Stomach (tissue), 9 donors: ENCODE measurements around the gene LAMP1. TPM values are rescaled to one million over a fixed set of nuclear protein-coding genes. Genes with fewer than 3 reads are reported as not detected.

ENCODE experiments used
- DNase-seq, 2 donors: peaks; one replicate each; pipeline versions ENCODE4 v3.0.0 to v3.0.0-alpha.2; 2013 to 2019
- H3K27ac ChIP-seq, 5 donors: fragments of 200-600 bp in 4 of 5; sonication (generic) in 4 of 5; one replicate each; pipeline ENCODE4 v1.5.1; 2013 to 2019; ENCODE audit warnings: mild to moderate bottlenecking in 1 of 5, moderate library complexity in 1 of 5
- H3K27me3 ChIP-seq, 3 donors: fragments of 200-600 bp; sonication (generic); one replicate each; pipeline ENCODE4 v1.5.1; 2017 to 2019; ENCODE audit warnings: mixed run types in 1 of 3
- H3K36me3 ChIP-seq, 4 donors: fragments of 200-600 bp; sonication (generic); 1 replicate in 3 of 4; 2 replicates in 1 of 4; pipeline ENCODE4 v1.5.1; 2016 to 2019
- H3K4me1 ChIP-seq, 4 donors: fragments of 200-600 bp; sonication (generic); one replicate each; pipeline ENCODE4 v1.5.1; 2016 to 2019
- H3K4me3 ChIP-seq, 4 donors: fragments of 200-600 bp; sonication (generic) in 3 of 4; one replicate each; pipeline ENCODE4 v1.5.1; 2016 to 2019; ENCODE audit warnings: mild to moderate bottlenecking in 1 of 4
- H3K9me3 ChIP-seq, 4 donors: fragments of 200-600 bp; sonication (generic); one replicate each; pipeline ENCODE4 v1.5.1; 2016 to 2019
- EP300 ChIP-seq: sonication (generic); formaldehyde crosslinking; IDR thresholded peaks from one replicate; pipeline ENCODE4 v1.6.1; 2017; ENCODE audit warnings: antibody characterized with exemption
- POLR2A ChIP-seq, 4 donors: fragments of 450-650 bp; IDR thresholded peaks; one replicate each; pipeline ENCODE4 v1.6.1; 2016; ENCODE audit warnings: antibody characterized with exemption in 4 of 4, control low read depth in 2 of 4, mild to moderate bottlenecking in 1 of 4, moderate library complexity in 1 of 4
- POLR2AphosphoS5 ChIP-seq, 3 donors: sonication (generic); formaldehyde crosslinking; IDR thresholded peaks; one replicate each; pipeline ENCODE4 v1.6.1; 2016; ENCODE audit warnings: antibody characterized with exemption in 3 of 3
- WGBS, 5 donors: extraction: QIAGEN DNeasy Blood & Tissue Kit in 3 of 5; methylation state at CpG; one replicate each; pipeline versions ENCODE4 v1.1.5 to v1.1.7; 2013 to 2018; 5-methylcytosine and 5-hydroxymethylcytosine counted together
- intact Hi-C: fragments of 100-400 bp; cut with DNase I; formaldehyde crosslinking; loops from one replicate; pipeline ENCODE4 v1.15.1; 2023; ENCODE audit warnings: low total_unique reads
- polyA plus RNA-seq, 3 donors: library from polyadenylated mRNA; stranded (reverse); fragments of 200-250 nt; gene quantifications; one replicate each; pipeline ENCODE4 v1.2.3, GENCODE V29; 2013
- total RNA-seq, 5 donors: library from RNA; depleted of rRNA; stranded (reverse); fragments of >200 nt; gene quantifications; one replicate each; pipeline versions ENCODE4 v1.1.0 to v1.2.3, GENCODE V29; 2014 to 2016
- TF ChIP-seq, protein P1 (sequence below), 7 experiments: fragments of 450-650 bp in 4 of 7; fragments of 200-600 bp in 3 of 7; sonication (generic) in 3 of 7; IDR thresholded peaks; one replicate each; pipeline ENCODE4 v1.5.1; 2016 to 2019; ENCODE audit warnings: antibody characterized with exemption in 7 of 7, control low read depth in 2 of 7, mild to moderate bottlenecking in 1 of 7
- donor health status: healthy with polysubstance abuse.
- donor health status: Bipolar disorder and iron deficiency.
- donor health status: healthy.

LAMP1 gene
- total and polyA plus RNA-seq, 8 donors = 20.9 to 121 (median 50.0) TPM

DNA sequence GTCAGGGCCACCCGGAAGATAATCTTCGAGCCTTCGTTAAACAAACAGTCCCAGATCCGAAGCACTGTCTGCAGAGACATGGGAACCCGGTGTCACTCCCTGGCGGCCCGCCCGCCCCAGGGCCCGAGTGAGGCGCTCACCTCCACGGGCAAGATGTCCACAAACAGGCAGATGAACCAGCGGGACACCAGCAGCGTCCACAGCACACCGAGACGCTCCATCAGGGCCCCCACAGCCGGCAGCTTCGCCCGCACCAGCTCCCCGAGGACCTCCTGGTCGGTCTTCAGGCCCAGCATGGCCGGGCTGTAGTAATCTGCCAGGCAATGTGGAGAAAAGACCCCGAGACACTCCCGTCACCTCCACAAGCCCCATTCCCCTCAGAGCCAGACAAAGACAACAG, 28.7 kb downstream of the LAMP1 start:
- H3K36me3 ChIP-seq = peaks cover 38 to 54% (median 53%) of the 10 kb centered on the region in 4 donors

DNA sequence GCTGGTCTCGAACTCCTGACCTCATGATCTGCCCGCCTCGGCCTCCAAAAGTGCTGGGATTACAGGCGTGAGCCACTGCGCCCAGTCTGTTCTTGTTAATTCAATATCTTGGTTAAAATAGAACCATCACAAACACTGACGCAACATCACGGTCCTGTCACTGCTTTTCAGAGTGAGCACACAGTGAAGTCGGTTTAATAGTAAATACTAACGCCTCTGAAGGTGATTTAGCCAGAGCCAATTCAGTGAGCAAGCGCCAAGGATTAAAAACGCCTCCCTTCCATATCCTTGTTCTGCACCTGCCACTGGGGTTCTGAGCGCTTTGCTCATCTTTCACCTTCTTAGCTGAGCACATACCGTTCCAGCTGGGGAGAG, 30.3 kb downstream of the LAMP1 start:
- no peak for DNase-seq
- Histone ChIP-seq H3K27me3 (no peaks in the 10 kb centered on the region), H3K36me3 (peaks cover 22 to 38% (median 37%) of the 10 kb centered on the region in 4 donors), H3K4me1 (peaks cover 0 to 9% (median 6%) of the 10 kb centered on the region in 4 donors), H3K4me3 (no peak overlapping the region), H3K9me3 (no peaks in the 10 kb centered on the region), H3K27ac (no peak overlapping the region)
- intact Hi-C loops = no loop called here
- 73 to 83% (median 77%) methylated on average over 13 of the region's 13 CpGs for WGBS, 5 donors
- no peak for TF ChIP-seq POLR2A (IDR thresholded peaks at IDR 0.05)
- TF ChIP-seq, protein P1, sequence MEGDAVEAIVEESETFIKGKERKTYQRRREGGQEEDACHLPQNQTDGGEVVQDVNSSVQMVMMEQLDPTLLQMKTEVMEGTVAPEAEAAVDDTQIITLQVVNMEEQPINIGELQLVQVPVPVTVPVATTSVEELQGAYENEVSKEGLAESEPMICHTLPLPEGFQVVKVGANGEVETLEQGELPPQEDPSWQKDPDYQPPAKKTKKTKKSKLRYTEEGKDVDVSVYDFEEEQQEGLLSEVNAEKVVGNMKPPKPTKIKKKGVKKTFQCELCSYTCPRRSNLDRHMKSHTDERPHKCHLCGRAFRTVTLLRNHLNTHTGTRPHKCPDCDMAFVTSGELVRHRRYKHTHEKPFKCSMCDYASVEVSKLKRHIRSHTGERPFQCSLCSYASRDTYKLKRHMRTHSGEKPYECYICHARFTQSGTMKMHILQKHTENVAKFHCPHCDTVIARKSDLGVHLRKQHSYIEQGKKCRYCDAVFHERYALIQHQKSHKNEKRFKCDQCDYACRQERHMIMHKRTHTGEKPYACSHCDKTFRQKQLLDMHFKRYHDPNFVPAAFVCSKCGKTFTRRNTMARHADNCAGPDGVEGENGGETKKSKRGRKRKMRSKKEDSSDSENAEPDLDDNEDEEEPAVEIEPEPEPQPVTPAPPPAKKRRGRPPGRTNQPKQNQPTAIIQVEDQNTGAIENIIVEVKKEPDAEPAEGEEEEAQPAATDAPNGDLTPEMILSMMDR (IDR thresholded peaks at IDR 0.05) = no peak
- TF ChIP-seq POLR2AphosphoS5 (IDR thresholded peaks at IDR 0.05) = no peak
- TF ChIP-seq EP300 = no peak

More for the DNA sequence above, 28.7 kb downstream of the LAMP1 start:
- intact Hi-C loops = no loop called here
- Histone ChIP-seq H3K27me3 (no peaks in the 10 kb centered on the region), H3K9me3 (no peaks in the 10 kb centered on the region), H3K27ac (no peak overlapping the region), H3K4me3 (no peak overlapping the region), H3K4me1 (no peaks in the 10 kb centered on the region)
- WGBS, 5 donors = 75 to 86% (median 83%) methylated on average over 23 of the region's 23 CpGs
- DNase-seq = no peak
- no peak for TF ChIP-seq EP300
- no peak for TF ChIP-seq POLR2A (IDR thresholded peaks at IDR 0.05)
- TF ChIP-seq POLR2AphosphoS5 (IDR thresholded peaks at IDR 0.05) = no peak
- TF ChIP-seq, protein P1 (IDR thresholded peaks at IDR 0.05) = no peak

DNA sequence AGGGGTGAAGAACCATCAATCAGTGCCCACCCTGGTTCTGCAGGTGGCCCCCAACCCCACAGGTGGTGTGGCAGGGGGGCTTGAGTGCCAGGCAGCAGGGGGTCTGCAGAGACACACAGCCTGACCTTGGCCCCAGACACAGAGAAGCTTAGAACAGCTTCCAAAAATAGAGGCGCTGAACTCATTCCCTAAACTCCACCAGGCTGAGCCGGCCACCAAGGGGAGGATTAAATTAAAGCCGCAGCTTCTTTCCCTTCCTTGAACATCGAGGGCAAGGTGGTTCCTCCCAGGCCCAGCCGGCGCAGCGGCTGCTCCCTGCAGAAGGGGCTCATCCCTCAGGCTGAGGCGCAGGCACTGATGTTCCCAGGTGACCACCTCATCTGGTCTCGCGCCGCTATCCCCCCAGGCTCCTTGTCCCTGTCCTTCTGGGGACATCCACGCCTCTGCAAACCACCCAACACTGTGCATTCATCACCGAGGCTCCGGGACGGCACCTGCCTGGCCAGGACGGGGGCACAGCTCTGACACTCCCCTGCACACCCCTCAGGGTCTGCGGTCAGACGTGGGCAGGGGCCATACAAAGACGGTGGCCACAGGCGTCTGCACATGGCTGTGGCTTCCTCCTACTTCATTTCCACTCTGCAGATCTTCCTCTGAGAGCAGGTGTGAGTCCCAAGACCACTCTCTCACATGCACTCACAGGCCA, 30.9 kb downstream of the LAMP1 start:
- Histone ChIP-seq H3K4me3 (no peak overlapping the region), H3K27me3 (no peaks in the 10 kb centered on the region), H3K4me1 (peaks cover 0 to 9% (median 6%) of the 10 kb centered on the region in 4 donors), H3K27ac (no peak overlapping the region), H3K9me3 (no peaks in the 10 kb centered on the region), H3K36me3 (peaks cover 19 to 32% (median 32%) of the 10 kb centered on the region in 4 donors)
- no peak for DNase-seq
- intact Hi-C loops = no loop called here
- TF ChIP-seq EP300 (no peak), POLR2A (IDR thresholded peaks at IDR 0.05) (no peak), POLR2AphosphoS5 (IDR thresholded peaks at IDR 0.05) (no peak)
- TF ChIP-seq, protein P1 (IDR thresholded peaks at IDR 0.05) = no peak
- 73 to 81% (median 77%) methylated on average over 20 of the region's 20 CpGs for WGBS, 5 donors

DNA sequence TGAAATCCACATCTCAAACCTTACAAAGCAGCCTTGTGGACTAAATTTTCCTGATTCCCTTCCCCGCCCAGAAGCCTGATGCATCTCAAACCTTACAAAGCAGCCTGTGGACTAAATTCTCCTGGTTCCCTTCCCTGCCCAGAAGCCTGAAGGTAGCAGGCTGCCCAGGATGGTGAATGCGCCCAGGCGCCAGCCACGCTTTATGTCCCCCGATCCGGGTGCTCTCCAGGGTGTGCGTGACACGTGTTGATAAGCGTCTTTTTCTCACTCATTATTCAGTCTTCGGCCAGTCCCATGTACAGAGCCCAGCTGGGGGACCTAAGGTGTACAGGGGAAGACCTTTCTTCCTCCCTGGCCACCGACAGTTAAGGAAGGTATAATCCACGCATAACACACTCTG, 31.8 kb downstream of the LAMP1 start:
- no peaks in the 10 kb centered on the region for H3K27me3 ChIP-seq
- WGBS, 5 donors = 88 to 93% (median 91%) methylated on average over 12 of the region's 12 CpGs
- intact Hi-C loops = no loop called here
- DNase-seq = no peak
- H3K36me3 ChIP-seq = peaks cover 10 to 23% (median 23%) of the 10 kb centered on the region in 4 donors
- no peak overlapping the region for H3K27ac ChIP-seq
- H3K4me1 ChIP-seq = peaks cover 0 to 9% (median 6%) of the 10 kb centered on the region in 4 donors
- TF ChIP-seq POLR2A (IDR thresholded peaks at IDR 0.05) (no peak), POLR2AphosphoS5 (IDR thresholded peaks at IDR 0.05) (no peak), EP300 (no peak)
- TF ChIP-seq, protein P1 (IDR thresholded peaks at IDR 0.05) = no peak
- H3K4me3 ChIP-seq = no peak overlapping the region
- no peaks in the 10 kb centered on the region for H3K9me3 ChIP-seq
